Vagina (tissue), 2 donors: ENCODE data around the gene DPP4. TPM values are rescaled to one million over a fixed set of nuclear protein-coding genes. Genes with fewer than 3 reads are reported as not detected.

Experiments
- DNase-seq, 2 donors: peaks; one replicate each; pipeline ENCODE4 v3.0.0-alpha.2; 2017; ENCODE audit errors: extremely low spot score in 2 of 2
- H3K27ac ChIP-seq: fragments of 200-600 bp; sonication (generic); one replicate; pipeline ENCODE4 v1.5.1; 2019
- H3K27me3 ChIP-seq: fragments of 200-600 bp; sonication (generic); one replicate; pipeline ENCODE4 v1.5.1; 2019
- H3K36me3 ChIP-seq, 2 donors: fragments of 200-600 bp; sonication (generic); one replicate each; pipeline ENCODE4 v1.5.1; 2017 to 2019
- H3K4me1 ChIP-seq: fragments of 200-600 bp; sonication (generic); one replicate; pipeline ENCODE4 v1.5.1; 2019
- H3K4me3 ChIP-seq, 2 donors: fragments of 200-600 bp; sonication (generic); 1 replicate in 1 of 2; 2 replicates in 1 of 2; pipeline ENCODE4 v1.5.1; 2016 to 2019
- H3K9me3 ChIP-seq: fragments of 200-600 bp; sonication (generic); one replicate; pipeline ENCODE4 v1.5.1; 2019
- POLR2A ChIP-seq, 2 donors: fragments of 450-650 bp; IDR thresholded peaks; one replicate each; pipeline ENCODE4 v1.6.1; 2017; ENCODE audit warnings: antibody characterized with exemption in 2 of 2, mild to moderate bottlenecking in 2 of 2, moderate library complexity in 2 of 2
- POLR2AphosphoS5 ChIP-seq, 2 donors: sonication (generic); formaldehyde crosslinking; IDR thresholded peaks; one replicate each; pipeline ENCODE4 v1.9.0; 2017; ENCODE audit warnings: antibody characterized with exemption in 2 of 2, mild to moderate bottlenecking in 2 of 2, low read depth in 1 of 2; ENCODE audit not compliant: insufficient read depth in 1 of 2
- intact Hi-C: fragments of 100-400 bp; cut with DNase I; formaldehyde crosslinking; loops from one replicate; pipeline ENCODE4 v1.15.1; 2023
- small RNA-seq: library from RNA; depleted of rRNA; stranded (forward); fragments of <200 nt; gene quantifications from one replicate; pipeline ENCODE3, GENCODE V24; 2016
- total RNA-seq: library from RNA; depleted of rRNA; stranded (reverse); fragments of >200 nt; gene quantifications from one replicate; pipeline ENCODE4 v1.2.3, GENCODE V29; 2016
- TF ChIP-seq, protein P1 (sequence below), 3 experiments: fragments of 450-650 bp in 2 of 3; fragments of 200-600 bp in 1 of 3; sonication (generic) in 1 of 3; IDR thresholded peaks; one replicate each; pipeline ENCODE4 v1.5.1; 2017 to 2019; ENCODE audit warnings: antibody characterized with exemption in 3 of 3, mild to moderate bottlenecking in 2 of 3, moderate library complexity in 2 of 3

DPP4 gene
- total RNA-seq, 1 donor from 2014 or later = 15.5 TPM

DNA sequence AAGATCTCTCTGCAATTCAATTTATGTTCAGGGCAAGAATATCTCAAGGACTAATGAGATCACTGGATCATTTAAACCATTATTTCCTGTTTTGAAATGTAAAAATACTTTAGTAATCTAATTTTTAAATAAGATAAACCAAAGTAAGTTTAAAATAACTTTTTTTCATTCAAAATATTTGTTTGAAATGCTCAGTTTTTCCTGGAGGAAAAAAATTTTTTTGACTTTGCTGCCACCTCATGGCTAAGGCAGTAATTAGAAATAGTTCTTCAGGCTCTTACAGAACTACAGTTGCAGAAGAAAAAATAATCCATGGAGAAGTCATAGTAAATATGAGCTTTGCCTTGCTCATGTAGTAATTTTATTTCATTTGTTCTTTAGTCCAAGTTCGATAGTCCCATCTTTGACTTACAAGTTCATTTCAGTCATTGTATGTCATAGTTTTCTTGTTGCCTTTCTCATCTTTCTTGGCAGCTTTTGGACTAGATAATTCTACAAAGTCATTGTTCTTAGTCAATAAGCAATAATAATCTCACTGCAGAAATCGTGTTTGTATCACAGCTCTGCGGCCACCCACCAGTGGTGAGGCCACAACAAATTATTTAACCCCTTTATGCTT lies 127.4 kb downstream of the DPP4 start:
- TF ChIP-seq POLR2AphosphoS5 (IDR thresholded peaks at IDR 0.05; ENCODE audit: insufficient read depth in 1 of 2, low read depth in 1 of 2) = no peak
- no peak for TF ChIP-seq POLR2A (IDR thresholded peaks at IDR 0.05)
- TF ChIP-seq, protein P1, sequence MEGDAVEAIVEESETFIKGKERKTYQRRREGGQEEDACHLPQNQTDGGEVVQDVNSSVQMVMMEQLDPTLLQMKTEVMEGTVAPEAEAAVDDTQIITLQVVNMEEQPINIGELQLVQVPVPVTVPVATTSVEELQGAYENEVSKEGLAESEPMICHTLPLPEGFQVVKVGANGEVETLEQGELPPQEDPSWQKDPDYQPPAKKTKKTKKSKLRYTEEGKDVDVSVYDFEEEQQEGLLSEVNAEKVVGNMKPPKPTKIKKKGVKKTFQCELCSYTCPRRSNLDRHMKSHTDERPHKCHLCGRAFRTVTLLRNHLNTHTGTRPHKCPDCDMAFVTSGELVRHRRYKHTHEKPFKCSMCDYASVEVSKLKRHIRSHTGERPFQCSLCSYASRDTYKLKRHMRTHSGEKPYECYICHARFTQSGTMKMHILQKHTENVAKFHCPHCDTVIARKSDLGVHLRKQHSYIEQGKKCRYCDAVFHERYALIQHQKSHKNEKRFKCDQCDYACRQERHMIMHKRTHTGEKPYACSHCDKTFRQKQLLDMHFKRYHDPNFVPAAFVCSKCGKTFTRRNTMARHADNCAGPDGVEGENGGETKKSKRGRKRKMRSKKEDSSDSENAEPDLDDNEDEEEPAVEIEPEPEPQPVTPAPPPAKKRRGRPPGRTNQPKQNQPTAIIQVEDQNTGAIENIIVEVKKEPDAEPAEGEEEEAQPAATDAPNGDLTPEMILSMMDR (IDR thresholded peaks at IDR 0.05) = no peak
- no peak for DNase-seq
- no peaks in the 10 kb centered on the region for H3K27me3 ChIP-seq
- no peaks in the 10 kb centered on the region for H3K9me3 ChIP-seq
- H3K27ac ChIP-seq = no peak overlapping the region
- intact Hi-C loops = no loop called here
- H3K4me3 ChIP-seq = no peak overlapping the region
- no peaks in the 10 kb centered on the region for H3K36me3 ChIP-seq
- H3K4me1 ChIP-seq = no peaks in the 10 kb centered on the region

DNA sequence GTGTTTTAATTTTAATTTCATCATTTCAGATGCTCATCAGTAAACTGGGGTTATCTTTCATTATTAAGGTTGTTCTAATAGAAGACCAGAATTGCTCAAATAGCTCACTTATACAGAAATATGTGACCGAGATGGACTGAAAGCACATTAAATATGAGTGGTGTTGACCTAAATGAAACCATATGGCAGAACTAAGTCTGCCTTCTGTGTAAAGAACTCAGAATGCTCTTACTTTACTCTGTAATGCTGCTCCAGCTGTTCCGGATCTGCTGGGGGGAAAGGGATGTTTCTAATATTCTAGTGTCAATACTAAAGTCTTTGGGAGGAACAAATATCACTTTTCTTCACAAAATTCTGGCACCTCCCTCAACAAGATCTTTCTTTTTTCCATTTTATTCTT lies 131.0 kb downstream of the DPP4 start:
- Histone ChIP-seq H3K27me3 (no peaks in the 10 kb centered on the region), H3K4me3 (no peak overlapping the region), H3K27ac (no peak overlapping the region), H3K36me3 (no peaks in the 10 kb centered on the region), H3K9me3 (no peaks in the 10 kb centered on the region), H3K4me1 (no peaks in the 10 kb centered on the region)
- intact Hi-C loops = no loop called here
- DNase-seq = no peak
- TF ChIP-seq POLR2AphosphoS5 (IDR thresholded peaks at IDR 0.05; ENCODE audit: insufficient read depth in 1 of 2, low read depth in 1 of 2) (no peak), POLR2A (IDR thresholded peaks at IDR 0.05) (no peak)
- TF ChIP-seq, protein P1 (IDR thresholded peaks at IDR 0.05) = no peak

Small RNAs within 50 kb of the gene (small RNA-seq; reads per million reads assigned to genes)
- not detected for gene TIMM8AP1

Other genes with a start within 250 kb of the DPP4 start
- not detected for gene GCG, start 78.0 kb upstream of the DPP4 start, total RNA-seq
- 4.2 TPM for gene FAP, start 169.2 kb upstream of the DPP4 start, total RNA-seq
- 12.3 TPM for gene IFIH1, start 244.5 kb upstream of the DPP4 start, total RNA-seq